Activated CD8-positive, alpha-beta memory T cell treated with anti-CD3 and anti-CD28 coated beads for 48 hours (primary cell): Measurements from ENCODE around the gene ALG1.
"Not testable (repeated sequence)": the region's sequence is repeated elsewhere in the genome, so short reads cannot be mapped to it uniquely, and the experiment has no call there.

Source experiments
- DNase-seq, 3 experiments: peaks; one replicate each; pipeline ENCODE4 v3.0.0-alpha.2; 2020; ENCODE audit warnings: low read depth in 2 of 3, low spot score in 2 of 3

ALG1 gene

GRCh38 chr16:5073279-5073629 is 1.6 kb downstream of the ALG1 start:
- DNase-seq, result no peak

DNA sequence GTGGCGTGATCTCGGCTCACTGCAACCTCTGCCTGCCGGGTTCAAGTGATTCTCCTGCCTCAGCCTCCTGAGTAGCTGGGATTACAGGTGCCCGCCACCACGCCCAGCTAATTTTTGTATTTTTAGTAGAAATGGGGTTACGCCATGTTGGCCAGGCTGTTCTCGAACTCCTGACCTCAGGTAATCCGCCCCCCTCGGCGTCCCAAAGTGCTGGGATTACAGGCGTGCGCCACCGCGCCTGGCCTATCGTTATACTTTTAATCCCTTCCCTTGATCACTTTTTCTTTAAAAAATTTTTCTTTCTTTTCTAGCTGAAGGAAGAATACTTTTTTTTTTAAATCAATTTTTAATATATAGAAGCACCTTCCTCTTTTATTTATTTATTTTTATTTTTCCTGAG is 2.1 kb downstream of the ALG1 start:
- DNase-seq, result not testable (repeated sequence)

- DNase-seq, result no peak
Measured at GRCh38 chr16:5075637-5076036, 4.0 kb downstream of the ALG1 start.

DNA sequence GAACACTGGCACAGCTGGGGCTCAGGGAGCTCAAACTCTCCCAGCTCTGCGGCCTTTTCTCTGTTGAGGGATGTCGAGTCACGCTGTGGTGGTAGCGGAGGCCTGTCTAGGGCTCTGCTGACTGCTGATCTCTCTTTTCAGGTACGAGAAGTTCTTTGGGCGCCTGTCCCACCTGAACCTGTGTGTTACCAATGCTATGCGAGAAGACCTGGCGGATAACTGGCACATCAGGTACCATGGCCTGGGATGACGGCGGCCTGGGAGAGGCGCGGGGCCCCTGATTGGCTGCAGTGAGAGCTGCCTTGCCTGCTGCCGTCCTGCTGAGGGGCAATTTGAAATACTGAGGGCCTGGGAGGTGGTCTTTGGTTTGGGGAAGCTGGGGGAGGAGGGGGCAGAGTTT is 5.7 kb downstream of the ALG1 start:
- no peak for DNase-seq

- DNase-seq, result no peak
Measured at GRCh38 chr16:5078626-5079025, 7.0 kb downstream of the ALG1 start.

- DNase-seq, result not testable (repeated sequence)
Measured at GRCh38 chr16:5080461-5080860, 8.8 kb downstream of the ALG1 start.

DNA sequence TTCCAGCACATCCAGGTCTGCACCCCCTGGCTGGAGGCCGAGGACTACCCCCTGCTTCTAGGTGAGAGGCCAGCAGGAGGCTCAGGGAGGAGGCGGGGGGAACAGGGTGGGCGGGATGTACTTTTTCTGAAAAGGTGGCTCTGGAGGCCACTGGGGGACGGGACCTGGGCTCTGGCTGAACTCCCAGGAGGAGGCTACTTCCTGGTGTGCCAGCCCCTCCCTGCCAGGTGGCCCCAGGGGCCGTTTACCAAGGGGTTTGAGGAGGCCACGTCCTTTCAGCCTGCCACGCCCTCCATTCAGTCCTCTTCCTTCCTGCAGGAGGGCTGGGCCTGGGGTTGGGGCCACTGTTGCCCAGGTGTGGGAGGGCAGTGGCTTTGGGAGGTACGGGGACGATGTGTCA is 9.4 kb downstream of the ALG1 start:
- DNase-seq, result not testable (repeated sequence)

DNA sequence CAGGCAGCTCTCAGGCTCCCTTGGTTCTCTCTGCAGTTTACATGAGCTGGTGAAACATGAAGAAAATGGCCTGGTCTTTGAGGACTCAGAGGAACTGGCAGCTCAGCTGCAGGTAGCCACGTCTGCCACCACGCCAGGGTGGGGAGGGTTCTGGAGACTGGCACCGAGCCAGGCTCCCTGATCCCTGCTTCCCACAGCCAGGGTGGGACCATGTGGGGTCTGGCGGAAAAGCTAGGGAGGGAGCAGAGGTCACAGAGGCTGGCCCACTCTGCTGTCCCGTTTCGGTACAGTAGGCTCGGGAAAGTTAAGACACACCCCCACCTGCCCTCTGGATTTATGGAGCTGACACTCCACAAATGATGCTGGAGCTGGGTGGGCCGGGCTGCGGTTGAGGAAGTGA is 12.0 kb downstream of the ALG1 start:
- DNase-seq, result not testable (repeated sequence)

DNA sequence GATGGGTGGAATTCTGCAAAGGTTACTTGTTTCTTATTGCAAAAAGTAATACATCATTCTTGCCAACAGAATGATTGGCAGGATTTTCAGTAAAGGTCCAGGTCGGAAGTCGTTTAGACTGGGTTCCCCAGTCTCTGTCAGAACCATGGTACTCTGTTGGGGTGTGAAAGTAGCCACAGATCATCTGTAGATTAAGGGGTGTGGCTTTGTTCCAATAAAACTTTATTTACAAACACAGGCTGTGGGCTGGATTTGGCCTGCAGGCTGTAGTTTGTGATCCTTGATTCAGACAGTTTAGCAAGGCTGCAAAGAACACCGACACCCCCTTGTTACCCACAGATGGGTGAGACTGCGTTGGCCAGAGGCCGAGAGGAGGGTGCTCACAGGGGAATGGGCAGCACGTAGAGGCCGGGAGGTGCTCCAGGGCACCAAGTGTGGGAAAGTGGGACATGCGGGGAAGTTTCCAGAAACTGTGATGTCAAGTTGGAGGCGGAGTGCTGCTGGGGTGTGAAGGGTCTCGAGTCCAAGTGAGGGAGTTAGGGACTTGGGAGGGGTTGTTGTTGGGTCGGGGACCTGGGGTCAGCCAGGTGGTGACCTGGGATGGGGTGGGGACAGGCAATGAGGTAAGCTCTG is 12.6 kb downstream of the ALG1 start:
- DNase-seq, result not testable (repeated sequence)

- DNase-seq, result peak in 1 of 3 experiments; percentile 11
Measured at GRCh38 chr16:5084802-5085201, 13.2 kb downstream of the ALG1 start.

DNA sequence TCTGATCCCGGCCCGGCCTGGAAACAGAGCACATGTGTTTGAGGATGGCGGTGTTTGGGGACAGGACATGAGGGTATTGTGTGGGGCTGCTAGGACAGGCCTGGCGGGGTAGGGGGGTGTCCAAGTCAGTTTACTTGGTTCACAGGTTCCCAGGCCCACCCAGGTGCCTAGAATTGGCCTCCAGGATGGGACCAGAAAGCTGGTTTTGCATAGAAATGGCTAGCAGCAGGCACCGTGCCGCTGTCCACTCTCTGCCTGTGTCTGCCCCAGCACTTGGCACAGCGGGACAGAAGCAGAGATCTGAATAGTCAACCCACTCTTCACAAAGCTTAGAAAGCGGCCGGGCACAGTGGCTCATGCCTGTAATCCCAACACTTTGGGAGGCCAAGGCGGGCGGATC is 14.1 kb downstream of the ALG1 start:
- not testable (repeated sequence) for DNase-seq

- DNase-seq, result not testable (repeated sequence)
Measured at GRCh38 chr16:5088086-5088790, 16.6 kb downstream of the ALG1 start.

DNA sequence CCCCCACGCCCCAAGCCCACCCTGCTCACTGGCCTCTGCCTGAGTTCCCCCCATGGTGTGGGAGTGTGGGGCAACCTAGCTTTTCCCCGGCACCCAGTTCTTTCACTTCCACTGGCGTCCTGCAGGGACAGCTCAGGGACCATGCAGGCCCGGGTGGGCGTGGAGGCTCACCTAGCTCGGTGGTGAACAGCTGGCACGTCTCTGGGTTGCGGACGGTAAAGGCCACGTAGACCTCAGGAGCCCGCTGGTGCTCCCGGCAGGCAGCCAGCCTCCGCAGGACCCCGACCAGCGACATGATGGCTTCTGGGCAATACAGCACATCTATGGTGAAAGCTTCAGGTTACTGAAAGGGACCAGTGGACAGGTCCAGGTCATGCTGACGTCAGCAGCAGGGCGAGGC is 17.3 kb downstream of the ALG1 start:
- DNase-seq, result not testable (repeated sequence)

DNA sequence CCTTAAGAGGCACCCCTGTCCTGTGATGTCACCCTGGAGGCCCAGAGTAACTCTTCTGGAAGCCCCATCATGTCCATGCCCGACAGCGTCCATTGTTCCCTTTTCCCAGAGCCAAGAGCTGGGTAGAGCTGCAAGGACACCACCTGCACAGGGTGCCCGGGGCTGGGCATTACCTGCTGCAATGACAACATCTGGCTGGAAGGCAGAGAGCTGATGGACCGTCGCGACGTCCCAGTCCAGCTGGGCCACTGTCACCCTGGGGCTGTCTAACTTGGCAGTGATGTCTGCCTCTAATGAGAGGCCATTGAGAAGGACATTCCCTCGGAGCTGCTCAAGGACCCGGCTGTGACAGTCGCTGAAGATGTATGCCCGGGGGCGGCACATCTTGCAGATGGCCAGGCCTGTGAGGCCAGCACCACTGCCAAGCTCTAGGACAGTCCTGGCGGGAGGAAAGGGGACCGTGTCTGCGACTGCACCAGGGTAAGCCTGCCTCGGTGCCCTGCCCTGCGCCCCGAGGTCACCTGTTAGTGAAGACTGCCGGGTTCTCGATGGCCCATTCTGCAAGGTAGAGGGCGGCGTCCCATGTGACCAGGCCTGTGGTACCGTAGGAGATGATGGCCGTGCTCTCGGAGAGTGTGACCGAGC is 18.4 kb downstream of the ALG1 start:
- DNase-seq, result not testable (repeated sequence)

- not testable (repeated sequence) for DNase-seq
Measured at GRCh38 chr16:5090592-5090991, 18.9 kb downstream of the ALG1 start.

- DNase-seq, result not testable (repeated sequence)
Measured at GRCh38 chr16:5093081-5093480, 21.4 kb downstream of the ALG1 start.

DNA sequence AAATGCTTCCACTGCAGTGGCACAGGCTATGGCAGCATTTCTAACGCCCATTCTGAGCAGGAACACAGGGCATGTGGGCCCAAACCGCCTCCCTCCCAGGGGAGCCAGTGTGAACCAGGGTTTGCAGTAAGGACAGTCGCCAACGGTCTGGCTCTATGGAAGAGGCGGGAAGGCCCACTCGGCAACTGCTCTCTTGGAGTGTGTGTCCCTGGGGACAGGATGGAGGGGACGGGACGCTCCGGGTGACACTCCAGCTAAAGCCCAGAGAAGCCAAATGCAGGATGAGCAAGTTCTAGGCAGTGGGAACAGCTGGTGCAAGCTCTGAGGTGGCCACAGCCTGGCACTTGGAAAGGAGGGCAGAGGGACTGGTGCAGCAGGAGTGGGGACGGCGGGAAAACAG is 22.1 kb downstream of the ALG1 start:
- DNase-seq, result not testable (repeated sequence)

- DNase-seq, result not testable (repeated sequence)
Measured at GRCh38 chr16:5095145-5095830, 23.6 kb downstream of the ALG1 start.

- not testable (repeated sequence) for DNase-seq
Measured at GRCh38 chr16:5096437-5097060, 24.9 kb downstream of the ALG1 start.

GRCh38 chr16:5097061-5097469 is 25.4 kb downstream of the ALG1 start:
- DNase-seq, result peak in 2 of 3 experiments; percentile 8 to 16
